Mesothelial cell of epicardium (in vitro differentiated cells): ENCODE data around the gene CAPN11. TPM values are rescaled to one million over a fixed set of nuclear protein-coding genes. Genes with fewer than 3 reads are reported as not detected.

Experiments used
- DNase-seq, 2 experiments: peaks; one replicate each; pipeline ENCODE4 v3.0.0; 2021; ENCODE audit warnings: low spot score in 2 of 2; ENCODE audit not compliant: unreplicated experiment in 2 of 2
- H3K27ac Mint-ChIP-seq: 2 replicates; pipeline ENCODE4 v1.8.0; 2021; ENCODE audit warnings: mixed read lengths
- H3K27me3 Mint-ChIP-seq: 2 replicates; pipeline ENCODE4 v1.8.0; 2021; ENCODE audit warnings: low read depth, mixed read lengths
- H3K36me3 Mint-ChIP-seq: 2 replicates; pipeline ENCODE4 v1.8.0; 2021; ENCODE audit warnings: mixed read lengths
- H3K4me1 Mint-ChIP-seq: 2 replicates; pipeline ENCODE4 v1.8.0; 2021; ENCODE audit warnings: mixed read lengths
- H3K4me3 Mint-ChIP-seq: 2 replicates; pipeline ENCODE4 v1.8.0; 2021; ENCODE audit warnings: mild to moderate bottlenecking, moderate library complexity, mixed read lengths
- H3K9me3 Mint-ChIP-seq: 2 replicates; pipeline ENCODE4 v1.8.0; 2021; ENCODE audit warnings: mixed read lengths
- CTCF ChIP-seq: fragments of 200-600 bp; sonication (generic); IDR thresholded peaks from one replicate; pipeline ENCODE4 v1.5.0; 2021; ENCODE audit warnings: antibody characterized with exemption; ENCODE audit not compliant: unreplicated experiment
- total RNA-seq: library from RNA; stranded (reverse); gene quantifications from 3 replicates; pipeline ENCODE4 v1.2.1, GENCODE V29; 2021

The CAPN11 gene
- total RNA-seq, 1 donor from 2014 or later: not detected

DNA sequence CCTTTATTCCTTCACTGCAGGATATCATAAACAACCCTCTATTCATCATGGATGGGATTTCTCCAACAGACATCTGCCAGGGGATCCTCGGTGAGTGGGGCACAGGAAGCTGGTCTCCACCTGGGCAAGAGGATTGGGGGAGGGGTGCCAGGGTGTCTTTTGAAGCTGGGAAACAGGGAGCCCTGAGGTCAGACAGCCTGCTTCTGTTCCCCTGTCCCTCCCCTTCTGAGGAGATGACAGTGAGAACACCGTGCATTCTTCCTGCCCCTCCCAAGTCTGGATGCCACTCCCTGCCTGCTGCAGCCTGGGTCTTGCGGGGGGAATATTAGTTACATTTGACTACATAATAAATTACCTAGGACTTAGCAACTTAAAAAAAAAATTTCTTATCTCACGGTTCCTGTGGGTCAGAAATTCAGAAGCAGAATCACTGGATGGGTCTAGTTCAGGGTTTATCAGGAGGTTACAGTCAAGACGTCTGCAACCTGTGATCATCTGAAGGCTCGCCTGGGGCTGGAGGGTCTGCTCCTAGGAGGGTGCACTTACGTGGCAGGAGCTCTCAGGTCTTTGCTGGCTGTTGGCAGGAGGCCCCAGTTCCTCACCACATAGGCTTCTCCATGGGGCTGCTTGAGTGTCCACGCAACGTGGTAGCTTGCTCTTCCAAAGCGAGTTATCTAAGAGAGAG lies 11.4 kb downstream of the CAPN11 start:
- Mint-ChIP-seq H3K36me3 (no peaks in the 10 kb centered on the region), H3K27me3 (peaks cover 22% of the 10 kb centered on the region), H3K4me1 (peaks cover 4% of the 10 kb centered on the region), H3K4me3 (no peak overlapping the region), H3K27ac (no peak overlapping the region), H3K9me3 (no peaks in the 10 kb centered on the region)
- no peak for DNase-seq
- no peak for TF ChIP-seq CTCF

DNA sequence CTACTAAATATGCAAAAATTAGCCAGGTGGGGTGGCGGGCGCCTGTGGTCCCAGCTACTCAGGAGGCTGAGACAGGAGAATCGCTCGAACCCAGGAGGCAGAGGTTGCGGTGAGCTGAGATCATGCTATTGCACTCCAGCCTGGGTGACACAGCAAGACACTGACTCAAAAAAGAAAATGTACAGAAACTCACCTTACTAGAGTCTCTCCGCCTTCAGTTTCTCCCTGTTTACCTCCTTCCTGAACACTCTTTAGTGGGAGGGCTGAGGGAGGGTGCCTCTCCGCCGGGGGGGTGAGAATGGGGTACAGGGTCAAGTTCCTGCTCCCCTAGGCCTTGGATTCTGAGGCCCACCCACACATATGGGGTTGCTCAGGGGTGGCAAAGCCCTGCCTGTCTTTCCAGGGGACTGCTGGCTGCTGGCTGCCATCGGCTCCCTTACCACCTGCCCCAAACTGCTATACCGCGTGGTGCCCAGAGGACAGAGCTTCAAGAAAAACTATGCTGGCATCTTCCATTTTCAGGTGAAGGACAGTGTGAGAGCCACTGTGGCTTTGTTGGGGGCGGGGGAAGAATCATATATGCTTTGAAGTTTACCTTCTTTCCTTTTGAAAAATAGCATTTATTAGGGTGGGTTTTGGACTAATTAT lies 13.4 kb downstream of the CAPN11 start:
- Mint-ChIP-seq H3K27me3 (peaks cover 17% of the 10 kb centered on the region), H3K9me3 (no peaks in the 10 kb centered on the region), H3K36me3 (no peaks in the 10 kb centered on the region), H3K4me1 (no peaks in the 10 kb centered on the region), H3K27ac (no peak overlapping the region), H3K4me3 (no peak overlapping the region)
- DNase-seq: no peak
- no peak for TF ChIP-seq CTCF

DNA sequence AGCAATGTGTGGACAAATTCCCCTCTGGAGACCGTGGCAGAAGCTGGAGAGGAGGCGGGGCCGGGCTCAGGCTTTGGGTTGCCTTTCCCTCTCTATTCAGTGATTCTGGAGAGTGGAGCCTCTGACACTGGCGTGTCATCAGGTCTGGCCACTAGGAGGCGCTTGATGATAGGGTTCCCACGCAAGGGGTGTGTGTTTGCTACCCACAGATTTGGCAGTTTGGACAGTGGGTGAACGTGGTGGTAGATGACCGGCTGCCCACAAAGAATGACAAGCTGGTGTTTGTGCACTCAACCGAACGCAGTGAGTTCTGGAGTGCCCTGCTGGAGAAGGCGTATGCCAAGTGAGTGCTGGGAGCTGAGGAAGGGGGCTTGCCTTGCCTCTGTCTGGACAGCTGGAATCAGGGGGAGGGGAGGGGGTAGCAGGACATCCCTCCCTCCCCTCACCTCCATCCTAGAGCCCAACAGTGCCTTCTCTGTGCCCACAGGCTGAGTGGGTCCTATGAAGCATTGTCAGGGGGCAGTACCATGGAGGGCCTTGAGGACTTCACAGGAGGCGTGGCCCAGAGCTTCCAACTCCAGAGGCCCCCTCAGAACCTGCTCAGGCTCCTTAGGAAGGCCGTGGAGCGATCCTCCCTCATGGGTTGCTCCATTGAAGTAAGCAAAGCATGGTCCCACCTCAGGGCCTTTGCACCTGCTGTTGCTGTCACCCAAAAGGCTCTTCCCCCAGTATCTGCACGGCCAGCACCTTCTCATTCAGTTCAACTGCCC lies 14.3 kb downstream of the CAPN11 start:
- no peak overlapping the region for H3K4me3 Mint-ChIP-seq
- H3K4me1 Mint-ChIP-seq: no peaks in the 10 kb centered on the region
- no peak overlapping the region for H3K27ac Mint-ChIP-seq
- H3K27me3 Mint-ChIP-seq: peaks cover 17% of the 10 kb centered on the region
- no peaks in the 10 kb centered on the region for H3K36me3 Mint-ChIP-seq
- peak; percentile 68 to 85 for DNase-seq
- peak; percentile 80 for TF ChIP-seq CTCF
- H3K9me3 Mint-ChIP-seq: no peaks in the 10 kb centered on the region

DNA sequence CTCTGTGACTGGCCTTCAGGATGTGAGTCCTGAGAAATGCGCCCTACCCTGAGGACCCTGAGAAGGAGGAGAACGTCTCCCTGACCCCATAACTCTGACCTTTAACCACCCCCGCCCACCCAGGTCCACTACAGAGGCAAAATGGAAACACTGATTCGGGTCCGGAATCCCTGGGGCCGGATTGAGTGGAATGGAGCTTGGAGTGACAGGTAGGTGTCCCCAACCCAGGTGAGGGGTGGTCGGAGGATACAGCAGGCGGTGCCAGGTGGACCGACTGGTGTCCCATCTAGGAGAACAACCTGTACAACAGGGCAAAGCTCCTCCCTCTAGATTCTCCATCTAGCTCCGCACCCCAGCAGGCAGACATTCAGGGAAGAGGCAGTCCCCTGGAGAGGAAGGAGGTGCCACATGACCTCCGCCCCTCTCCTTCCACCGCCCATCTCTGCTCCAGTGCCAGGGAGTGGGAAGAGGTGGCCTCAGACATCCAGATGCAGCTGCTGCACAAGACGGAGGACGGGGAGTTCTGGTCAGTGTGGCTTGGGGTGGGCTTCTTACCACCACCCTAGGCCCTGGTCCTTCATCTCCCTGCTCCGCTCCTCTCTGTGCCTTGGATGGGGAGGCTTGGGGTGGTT lies 17.6 kb downstream of the CAPN11 start:
- no peak for DNase-seq
- peaks cover 4% of the 10 kb centered on the region for H3K27me3 Mint-ChIP-seq
- no peaks in the 10 kb centered on the region for H3K4me1 Mint-ChIP-seq
- H3K9me3 Mint-ChIP-seq: no peaks in the 10 kb centered on the region
- H3K27ac Mint-ChIP-seq: no peak overlapping the region
- H3K36me3 Mint-ChIP-seq: no peaks in the 10 kb centered on the region
- H3K4me3 Mint-ChIP-seq: no peak overlapping the region
- no peak for TF ChIP-seq CTCF

DNA sequence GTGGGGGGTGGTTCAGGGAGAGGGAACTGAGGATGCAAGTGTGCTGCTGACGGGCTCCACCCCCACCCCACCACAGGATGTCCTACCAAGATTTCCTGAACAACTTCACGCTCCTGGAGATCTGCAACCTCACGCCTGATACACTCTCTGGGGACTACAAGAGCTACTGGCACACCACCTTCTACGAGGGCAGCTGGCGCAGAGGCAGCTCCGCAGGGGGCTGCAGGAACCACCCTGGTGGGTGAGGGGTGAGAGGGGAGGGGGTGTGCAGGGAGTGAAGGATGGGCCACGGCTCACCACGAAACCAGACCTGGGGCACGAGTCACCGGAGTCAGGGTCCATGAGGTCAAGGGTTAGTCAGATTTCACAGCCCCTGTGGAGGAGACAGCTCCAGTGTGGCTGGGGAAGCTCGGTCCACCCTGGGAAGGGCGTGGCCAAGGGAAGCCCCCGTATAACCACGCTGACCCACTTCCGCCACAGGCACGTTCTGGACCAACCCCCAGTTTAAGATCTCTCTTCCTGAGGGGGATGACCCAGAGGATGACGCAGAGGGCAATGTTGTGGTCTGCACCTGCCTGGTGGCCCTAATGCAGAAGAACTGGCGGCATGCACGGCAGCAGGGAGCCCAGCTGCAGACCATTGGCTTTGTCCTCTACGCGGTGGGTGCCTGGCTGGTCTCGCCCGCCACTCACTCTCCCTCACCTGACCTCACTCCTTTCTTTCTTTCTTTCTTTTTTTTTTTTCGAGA lies 18.3 kb downstream of the CAPN11 start:
- no peak overlapping the region for H3K4me3 Mint-ChIP-seq
- no peak for TF ChIP-seq CTCF
- peaks cover 2% of the 10 kb centered on the region for H3K27me3 Mint-ChIP-seq
- H3K4me1 Mint-ChIP-seq: no peaks in the 10 kb centered on the region
- H3K36me3 Mint-ChIP-seq: no peaks in the 10 kb centered on the region
- no peak overlapping the region for H3K27ac Mint-ChIP-seq
- H3K9me3 Mint-ChIP-seq: no peaks in the 10 kb centered on the region
- no peak for DNase-seq
